Upper lobe of left lung (tissue), 6 donors: ENCODE results near the gene ATG7. TPM values are rescaled to one million over a fixed set of nuclear protein-coding genes. Genes with fewer than 3 reads are reported as not detected.

ENCODE experiments used
- ATAC-seq, 2 donors: fragments of 200-7000 bp; cut with Tn5 transposase; one replicate each; pipeline ENCODE4 v1.9.1; 2022; ENCODE audit warnings: mild to moderate bottlenecking in 2 of 2, moderate library complexity in 2 of 2; ENCODE audit not compliant: low FRiP score in 2 of 2
- DNase-seq, 2 donors: peaks; one replicate each; pipeline ENCODE4 v3.0.0-alpha.2; 2019 to 2020
- H3K27ac ChIP-seq, 4 donors: fragments of 200-600 bp; sonication (generic); one replicate each; pipeline ENCODE4 v1.5.1; 2016 to 2019
- H3K27me3 ChIP-seq, 4 donors: fragments of 200-600 bp; sonication (generic); one replicate each; pipeline ENCODE4 v1.5.1; 2017 to 2019
- H3K36me3 ChIP-seq, 4 donors: fragments of 200-600 bp; sonication (generic); one replicate each; pipeline ENCODE4 v1.5.1; 2016 to 2019
- H3K4me1 ChIP-seq, 4 donors: fragments of 200-600 bp; sonication (generic); one replicate each; pipeline ENCODE4 v1.5.1; 2018 to 2019
- H3K4me3 ChIP-seq, 4 donors: fragments of 200-600 bp; sonication (generic); one replicate each; pipeline ENCODE4 v1.5.1; 2017 to 2019; ENCODE audit warnings: mild to moderate bottlenecking in 2 of 4, moderate library complexity in 1 of 4
- H3K9me3 ChIP-seq, 4 donors: fragments of 200-600 bp; sonication (generic); one replicate each; pipeline ENCODE4 v1.5.1; 2018 to 2019
- CTCF ChIP-seq, 6 experiments: fragments of 450-650 bp in 4 of 6; fragments of 200-600 bp in 2 of 6; sonication (generic) in 2 of 6; IDR thresholded peaks; one replicate each; pipeline ENCODE4 v1.5.1; 2016 to 2019; ENCODE audit warnings: antibody characterized with exemption in 6 of 6
- EP300 ChIP-seq, 4 donors: sonication (generic); formaldehyde crosslinking; IDR thresholded peaks; one replicate each; pipeline ENCODE4 v1.5.1; 2017; ENCODE audit warnings: antibody characterized with exemption in 4 of 4, control low read depth in 2 of 4
- POLR2A ChIP-seq, 4 donors: fragments of 450-650 bp; IDR thresholded peaks; one replicate each; pipeline ENCODE4 v1.5.1; 2016 to 2017; ENCODE audit warnings: antibody characterized with exemption in 4 of 4, mild to moderate bottlenecking in 2 of 4
- POLR2AphosphoS5 ChIP-seq, 2 donors: sonication (generic); formaldehyde crosslinking; IDR thresholded peaks; one replicate each; pipeline ENCODE4 v1.5.1; 2017; ENCODE audit warnings: antibody characterized with exemption in 2 of 2
- WGBS, 2 donors: methylation state at CpG; one replicate each; pipeline ENCODE4 v1.1.5; 2017 to 2018; 5-methylcytosine and 5-hydroxymethylcytosine counted together
- total RNA-seq, 6 donors: library from RNA; depleted of rRNA in 4 of 6; stranded (reverse); fragments of >200 nt in 4 of 6; gene quantifications; one replicate each; pipeline versions ENCODE4 v1.1.0 to v1.2.1, GENCODE V29; 2016 to 2021
- donor health status: DM: no; HTN: no; CAD: no; lungs with moderate emphysema.
- donor health status: DM: no; HTN: yes; CAD: no; lungs with severe emphysema.

ATG7 gene
- total RNA-seq, 6 donors from 2014 or later, result 52.4 to 195 (median 74.1) TPM

DNA sequence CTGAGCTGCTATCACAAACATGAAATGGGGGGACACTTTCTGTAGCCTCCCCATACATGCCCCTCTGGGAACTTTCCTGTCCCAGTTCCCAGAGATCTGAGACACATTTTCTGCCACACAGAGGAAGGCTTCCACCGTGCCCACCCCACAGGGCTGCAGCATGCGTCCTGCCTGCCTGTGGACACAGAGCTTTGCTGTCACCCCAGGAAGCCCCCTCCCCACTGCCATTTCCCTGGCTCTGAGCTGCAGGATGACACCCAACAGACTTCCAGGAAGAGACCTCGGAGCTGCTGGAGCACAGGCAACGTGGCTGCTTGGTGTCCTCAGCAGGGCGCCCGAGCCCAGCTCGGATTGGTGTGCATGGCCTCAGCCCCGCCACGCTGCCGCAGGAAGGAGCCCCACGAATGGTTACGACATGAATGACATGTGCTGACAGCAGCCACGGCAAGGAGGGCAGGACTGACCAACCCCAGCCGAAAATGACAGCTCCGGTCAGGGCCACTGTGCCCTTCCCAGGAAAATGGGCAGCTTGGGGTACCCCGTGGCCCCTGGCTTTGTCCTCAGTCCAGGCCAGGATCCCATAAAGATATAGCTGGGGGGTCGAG lies 290.2 kb downstream of the ATG7 start:
- peak in 1 of 2 donors; percentile 82 for DNase-seq
- Histone ChIP-seq H3K4me3 (no peak overlapping the region), H3K27me3 (no peaks in the 10 kb centered on the region), H3K9me3 (no peaks in the 10 kb centered on the region), H3K27ac (peak overlapping the region in 3 of 4 donors; percentile 9 to 44 (median 11)), H3K4me1 (peaks cover 12 to 42% (median 19%) of the 10 kb centered on the region in 4 donors), H3K36me3 (peaks cover 0 to 65% (median 33%) of the 10 kb centered on the region in 4 donors)
- TF ChIP-seq CTCF (IDR thresholded peaks at IDR 0.05) (no peak), POLR2A (IDR thresholded peaks at IDR 0.05) (no peak), EP300 (IDR thresholded peaks at IDR 0.05) (no peak), POLR2AphosphoS5 (IDR thresholded peaks at IDR 0.05) (no peak)
- ATAC-seq, result no peak
- WGBS, 2 donors, result 50 to 84% methylated on average over 2 to 16 of the region's 17 CpGs

DNA sequence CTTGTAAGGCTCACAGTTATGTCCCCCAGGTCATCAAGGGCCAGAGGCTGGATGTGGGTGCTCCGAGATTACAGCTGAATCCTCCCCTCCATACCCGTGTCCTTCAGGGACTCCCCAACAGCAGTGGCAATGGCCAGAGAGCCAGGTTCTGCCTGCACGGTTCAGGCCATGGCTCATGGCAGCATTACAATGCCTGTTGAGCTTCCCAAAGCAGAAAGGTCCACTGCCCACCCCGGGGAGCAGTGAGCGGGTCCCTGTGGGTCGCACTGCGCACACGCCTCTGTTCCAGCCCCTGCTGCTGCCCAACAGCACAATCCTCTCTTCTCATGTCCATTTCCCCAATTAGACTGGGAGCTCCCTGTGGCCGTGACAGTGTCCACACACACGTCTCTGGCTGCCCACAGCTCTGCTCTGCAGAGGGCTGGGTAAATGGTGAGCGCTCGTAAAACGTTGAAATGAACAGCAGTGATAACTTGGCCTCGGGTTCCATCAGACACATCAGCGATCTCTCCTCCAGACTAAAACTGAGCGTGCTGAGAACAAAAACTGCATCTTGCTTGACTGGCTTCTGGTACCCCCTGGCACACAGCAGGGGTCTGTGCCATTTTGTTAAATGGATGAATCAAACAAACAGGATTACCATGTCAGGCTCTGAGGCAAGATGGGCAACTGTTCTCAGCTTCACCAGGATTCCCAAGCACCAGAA lies 291.1 kb downstream of the ATG7 start:
- Histone ChIP-seq H3K27ac (peak overlapping the region in 1 of 4 donors; percentile 44), H3K27me3 (no peaks in the 10 kb centered on the region), H3K4me3 (no peak overlapping the region), H3K9me3 (no peaks in the 10 kb centered on the region), H3K4me1 (peaks cover 14 to 48% (median 22%) of the 10 kb centered on the region in 4 donors), H3K36me3 (peaks cover 0 to 57% (median 31%) of the 10 kb centered on the region in 4 donors)
- WGBS, 2 donors, result 96 to 98% methylated on average over 11 to 16 of the region's 16 CpGs
- DNase-seq, result no peak
- no peak for TF ChIP-seq POLR2A (IDR thresholded peaks at IDR 0.05)
- no peak for TF ChIP-seq POLR2AphosphoS5 (IDR thresholded peaks at IDR 0.05)
- TF ChIP-seq CTCF (IDR thresholded peaks at IDR 0.05), result no peak
- no peak for TF ChIP-seq EP300 (IDR thresholded peaks at IDR 0.05)
- ATAC-seq, result no peak

DNA sequence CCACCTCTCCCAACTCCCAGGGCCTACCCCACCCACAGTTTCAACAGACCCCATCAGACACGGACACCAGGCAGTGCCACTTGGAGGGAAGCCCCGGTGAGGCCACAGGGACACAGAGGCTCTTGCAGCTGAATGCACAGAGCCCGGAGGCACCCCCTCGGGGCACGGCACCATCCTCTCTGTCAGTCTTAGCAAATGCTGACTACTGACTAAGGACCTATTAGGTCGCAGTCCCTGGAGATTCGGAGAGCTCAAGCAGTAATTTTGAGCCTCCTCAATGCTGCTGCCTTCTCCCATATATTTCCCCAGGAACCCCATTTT lies 291.6 kb downstream of the ATG7 start:
- no peaks in the 10 kb centered on the region for H3K9me3 ChIP-seq
- ATAC-seq (no peak), DNase-seq (no peak)
- H3K36me3 ChIP-seq, result peaks cover 0 to 52% (median 26%) of the 10 kb centered on the region in 4 donors
- TF ChIP-seq POLR2A (IDR thresholded peaks at IDR 0.05) (no peak), EP300 (IDR thresholded peaks at IDR 0.05) (no peak), POLR2AphosphoS5 (IDR thresholded peaks at IDR 0.05) (no peak), CTCF (IDR thresholded peaks at IDR 0.05) (no peak)
- peaks cover 14 to 53% (median 24%) of the 10 kb centered on the region in 4 donors for H3K4me1 ChIP-seq
- H3K27me3 ChIP-seq, result no peaks in the 10 kb centered on the region
- WGBS, 2 donors, result 94 to 95% methylated on average over 5 to 7 of the region's 7 CpGs
- no peak overlapping the region for H3K27ac ChIP-seq
- no peak overlapping the region for H3K4me3 ChIP-seq

DNA sequence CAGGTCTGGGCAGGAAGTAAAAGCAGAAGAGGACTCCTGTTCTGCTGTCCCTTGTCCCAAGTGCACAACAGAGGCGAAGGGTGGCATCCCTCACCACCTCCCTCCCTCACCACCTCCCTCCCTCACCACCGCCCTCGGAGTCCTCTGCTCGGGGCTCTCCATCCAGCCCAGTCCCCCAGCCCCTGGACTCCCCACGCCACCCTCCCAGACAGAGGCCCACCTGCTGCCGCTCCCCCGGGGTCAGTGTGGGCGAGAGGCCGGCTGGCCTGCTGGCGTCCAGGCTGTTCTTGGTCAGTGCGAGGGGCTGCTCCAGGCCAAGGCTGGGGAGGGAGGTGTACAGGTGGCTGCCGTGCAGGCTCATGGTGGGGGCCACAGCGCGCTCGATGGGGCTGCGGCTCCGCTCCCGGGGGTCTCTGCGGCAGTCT lies 292.4 kb downstream of the ATG7 start:
- 91 to 95% methylated on average over 9 to 19 of the region's 19 CpGs for WGBS, 2 donors
- Histone ChIP-seq H3K36me3 (peaks cover 0 to 47% (median 24%) of the 10 kb centered on the region in 4 donors), H3K4me1 (peaks cover 17 to 54% (median 27%) of the 10 kb centered on the region in 4 donors), H3K27me3 (no peaks in the 10 kb centered on the region), H3K9me3 (no peaks in the 10 kb centered on the region), H3K27ac (no peak overlapping the region), H3K4me3 (no peak overlapping the region)
- no peak for TF ChIP-seq POLR2A (IDR thresholded peaks at IDR 0.05)
- no peak for TF ChIP-seq CTCF (IDR thresholded peaks at IDR 0.05)
- no peak for TF ChIP-seq POLR2AphosphoS5 (IDR thresholded peaks at IDR 0.05)
- no peak for TF ChIP-seq EP300 (IDR thresholded peaks at IDR 0.05)
- DNase-seq (peak in 1 of 2 donors; percentile 77), ATAC-seq (no peak)
